ENCODE results near the gene SIX5.

Gene SIX5

DNA sequence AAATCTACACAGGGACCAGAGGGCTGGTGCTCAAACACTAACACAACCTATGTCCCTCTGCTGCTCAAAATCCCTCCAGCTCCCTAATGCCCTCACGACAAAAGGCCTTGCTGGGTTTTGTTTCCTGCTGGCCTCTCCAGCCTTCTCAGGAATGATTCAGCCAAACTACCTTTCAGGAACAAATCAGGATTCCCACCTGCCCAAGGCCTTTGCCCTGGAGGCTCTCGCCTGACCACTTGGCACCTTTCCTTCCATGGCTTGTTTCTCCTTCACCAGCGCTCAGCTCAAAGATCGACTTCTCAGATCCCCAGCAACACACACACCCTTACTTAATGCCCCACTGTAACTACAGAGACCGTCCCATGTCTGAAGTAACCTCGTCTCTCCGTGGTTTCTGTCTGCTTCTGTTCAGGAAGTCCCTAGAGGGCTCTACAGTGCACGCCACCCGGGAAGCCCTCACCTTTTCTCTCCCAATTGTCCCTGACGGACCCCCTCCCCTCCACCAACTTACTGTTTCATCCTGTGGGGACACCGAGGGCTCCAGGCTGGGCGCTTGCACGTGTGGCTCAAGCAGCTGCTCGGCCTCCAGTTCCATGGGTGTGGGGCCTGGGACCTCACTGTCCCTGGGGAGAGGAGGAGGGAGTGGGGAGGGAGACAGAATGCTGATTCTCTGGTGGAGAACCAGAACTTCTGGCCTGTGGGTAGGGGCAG is 3.2 kb upstream of the SIX5 start:
- no peak for FAIRE-seq
- no peak for DNase-seq (ENCODE audit: insufficient read length, low spot score)
- TF ChIP-seq, protein P1, sequence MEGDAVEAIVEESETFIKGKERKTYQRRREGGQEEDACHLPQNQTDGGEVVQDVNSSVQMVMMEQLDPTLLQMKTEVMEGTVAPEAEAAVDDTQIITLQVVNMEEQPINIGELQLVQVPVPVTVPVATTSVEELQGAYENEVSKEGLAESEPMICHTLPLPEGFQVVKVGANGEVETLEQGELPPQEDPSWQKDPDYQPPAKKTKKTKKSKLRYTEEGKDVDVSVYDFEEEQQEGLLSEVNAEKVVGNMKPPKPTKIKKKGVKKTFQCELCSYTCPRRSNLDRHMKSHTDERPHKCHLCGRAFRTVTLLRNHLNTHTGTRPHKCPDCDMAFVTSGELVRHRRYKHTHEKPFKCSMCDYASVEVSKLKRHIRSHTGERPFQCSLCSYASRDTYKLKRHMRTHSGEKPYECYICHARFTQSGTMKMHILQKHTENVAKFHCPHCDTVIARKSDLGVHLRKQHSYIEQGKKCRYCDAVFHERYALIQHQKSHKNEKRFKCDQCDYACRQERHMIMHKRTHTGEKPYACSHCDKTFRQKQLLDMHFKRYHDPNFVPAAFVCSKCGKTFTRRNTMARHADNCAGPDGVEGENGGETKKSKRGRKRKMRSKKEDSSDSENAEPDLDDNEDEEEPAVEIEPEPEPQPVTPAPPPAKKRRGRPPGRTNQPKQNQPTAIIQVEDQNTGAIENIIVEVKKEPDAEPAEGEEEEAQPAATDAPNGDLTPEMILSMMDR (IDR thresholded peaks at IDR 0.05; ENCODE audit: insufficient read depth, missing control alignments), result no peak

DNA sequence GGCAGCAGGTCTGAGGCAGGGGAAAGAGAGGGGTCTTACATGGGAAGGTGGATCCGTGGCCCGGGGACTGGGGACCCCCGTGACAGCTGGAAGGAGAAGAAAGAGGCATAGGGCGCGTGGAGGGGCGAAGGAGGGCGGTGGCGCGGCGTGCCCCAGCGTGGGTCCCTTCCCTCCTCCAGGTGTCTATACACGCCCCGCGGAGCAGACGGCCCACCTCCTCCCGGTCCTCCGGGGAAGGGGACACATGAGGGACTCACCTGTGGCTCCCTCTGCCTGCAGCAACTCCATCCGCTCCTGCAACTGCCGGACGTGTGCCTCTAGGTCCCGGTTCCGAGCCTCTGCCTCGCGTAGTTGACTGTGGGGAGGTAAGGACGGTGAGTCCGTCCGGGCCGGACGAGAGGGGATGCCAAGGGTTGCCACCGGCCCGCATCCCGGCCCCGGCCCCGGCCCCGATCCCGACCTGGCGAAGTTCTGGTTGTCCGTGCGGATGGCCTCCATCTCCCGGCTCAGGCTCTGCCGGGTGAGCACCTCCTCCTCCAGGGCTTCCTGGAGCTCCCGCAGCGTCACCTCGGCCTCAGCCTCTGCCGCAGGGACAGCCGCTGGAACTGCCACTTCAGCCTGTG is 2.4 kb upstream of the SIX5 start:
- TF ChIP-seq, protein P1 (IDR thresholded peaks at IDR 0.05; ENCODE audit: insufficient read depth, missing control alignments), result no peak
- FAIRE-seq (no peak), DNase-seq (ENCODE audit: insufficient read length, low spot score) (no peak)

DNA sequence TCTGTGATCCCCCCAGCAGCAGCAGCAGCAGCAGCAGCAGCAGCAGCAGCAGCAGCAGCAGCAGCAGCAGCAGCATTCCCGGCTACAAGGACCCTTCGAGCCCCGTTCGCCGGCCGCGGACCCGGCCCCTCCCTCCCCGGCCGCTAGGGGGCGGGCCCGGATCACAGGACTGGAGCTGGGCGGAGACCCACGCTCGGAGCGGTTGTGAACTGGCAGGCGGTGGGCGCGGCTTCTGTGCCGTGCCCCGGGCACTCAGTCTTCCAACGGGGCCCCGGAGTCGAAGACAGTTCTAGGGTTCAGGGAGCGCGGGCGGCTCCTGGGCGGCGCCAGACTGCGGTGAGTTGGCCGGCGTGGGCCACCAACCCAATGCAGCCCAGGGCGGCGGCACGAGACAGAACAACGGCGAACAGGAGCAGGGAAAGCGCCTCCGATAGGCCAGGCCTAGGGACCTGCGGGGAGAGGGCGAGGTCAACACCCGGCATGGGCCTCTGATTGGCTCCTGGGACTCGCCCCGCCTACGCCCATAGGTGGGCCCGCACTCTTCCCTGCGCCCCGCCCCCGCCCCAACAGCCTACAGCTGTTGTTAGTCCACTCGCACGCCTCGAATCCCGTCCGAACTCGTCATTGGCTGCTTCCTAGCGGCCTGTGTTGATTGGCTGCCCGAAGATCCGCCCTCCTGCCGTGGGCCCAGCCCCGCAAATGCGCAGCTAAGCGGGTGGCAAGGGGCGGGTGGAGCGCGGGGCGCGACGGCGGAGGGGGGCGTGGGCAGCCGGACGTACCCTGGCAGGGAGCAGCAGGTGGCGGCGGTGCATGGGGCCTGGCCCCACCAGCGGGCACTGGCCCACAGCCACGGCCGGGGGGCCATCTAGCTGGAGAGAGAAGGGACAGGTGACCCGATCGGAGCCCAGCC is 1.4 kb upstream of the SIX5 start:
- DNase-seq (ENCODE audit: insufficient read length, low spot score) (peak; percentile 98), FAIRE-seq (no peak)
- TF ChIP-seq, protein P1 (IDR thresholded peaks at IDR 0.05; ENCODE audit: insufficient read depth, missing control alignments), result peak; percentile 65

DNA sequence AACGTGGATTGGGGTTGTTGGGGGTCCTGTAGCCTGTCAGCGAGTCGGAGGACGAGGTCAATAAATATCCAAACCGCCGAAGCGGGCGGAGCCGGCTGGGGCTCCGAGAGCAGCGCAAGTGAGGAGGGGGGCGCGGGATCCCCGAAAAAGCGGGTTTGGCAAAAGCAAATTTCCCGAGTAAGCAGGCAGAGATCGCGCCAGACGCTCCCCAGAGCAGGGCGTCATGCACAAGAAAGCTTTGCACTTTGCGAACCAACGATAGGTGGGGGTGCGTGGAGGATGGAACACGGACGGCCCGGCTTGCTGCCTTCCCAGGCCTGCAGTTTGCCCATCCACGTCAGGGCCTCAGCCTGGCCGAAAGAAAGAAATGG is 754 bp upstream of the SIX5 start:
- TF ChIP-seq, protein P1 (IDR thresholded peaks at IDR 0.05; ENCODE audit: insufficient read depth, missing control alignments), result no peak
- no peak for FAIRE-seq
- DNase-seq (ENCODE audit: insufficient read length, low spot score), result no peak

DNA sequence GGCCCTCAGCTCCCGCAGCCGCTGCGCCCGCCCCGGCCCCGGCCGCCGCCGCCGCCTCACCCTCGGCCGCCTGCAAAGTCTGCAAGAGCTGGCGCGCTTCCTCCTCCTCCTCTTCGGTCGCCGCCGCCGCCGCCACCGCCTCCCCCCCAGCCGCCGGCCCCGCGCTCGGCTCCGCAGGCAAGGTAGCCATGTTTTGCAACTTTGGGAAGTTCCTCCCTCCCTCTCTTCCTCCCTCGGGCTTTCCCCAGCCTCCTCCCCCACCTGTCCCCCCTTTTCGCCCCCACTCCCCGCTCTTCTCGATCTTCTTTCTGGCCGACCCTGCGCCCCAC is 433 bp downstream of the SIX5 start:
- FAIRE-seq (no peak), DNase-seq (ENCODE audit: insufficient read length, low spot score) (no peak)
- TF ChIP-seq, protein P1 (IDR thresholded peaks at IDR 0.05; ENCODE audit: insufficient read depth, missing control alignments), result no peak

DNA sequence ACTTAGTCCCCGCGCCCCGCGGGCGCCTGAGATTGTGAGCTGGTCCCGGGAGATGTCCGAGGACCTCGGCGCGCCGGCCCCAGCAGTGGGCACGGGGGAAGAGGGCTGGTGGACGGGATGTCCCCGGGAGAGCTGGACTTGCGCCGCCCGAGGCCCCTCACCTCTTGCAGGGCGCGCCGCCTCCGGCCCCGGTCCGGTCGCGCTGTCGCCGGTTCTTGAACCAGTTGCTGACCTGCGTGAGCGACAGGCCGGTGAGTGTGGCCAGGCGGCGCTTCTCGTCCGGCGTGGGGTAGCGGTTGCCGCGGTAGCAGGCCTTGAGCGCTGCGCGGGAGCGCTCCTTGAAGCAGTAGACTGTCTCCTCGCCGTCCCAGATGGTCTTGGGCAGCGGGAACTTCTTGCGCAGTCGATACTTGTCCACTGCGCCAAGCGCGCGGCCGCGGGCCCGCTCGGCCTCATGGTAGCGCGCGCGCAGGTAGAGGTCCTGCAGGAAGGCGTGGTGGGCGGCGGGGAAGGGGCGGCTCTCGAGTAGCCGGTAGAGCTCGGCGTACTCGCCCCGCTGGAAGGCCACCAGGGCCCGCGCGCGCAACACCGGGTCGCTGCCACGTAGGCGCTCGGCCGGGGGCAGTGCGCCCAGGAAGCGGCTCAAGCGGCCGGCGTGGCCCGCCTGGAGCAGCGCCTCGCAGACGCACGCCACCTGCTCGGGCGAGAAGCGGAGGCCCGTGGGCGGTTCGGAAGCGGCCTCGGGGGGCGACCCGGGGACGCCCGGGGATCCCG is 984 bp downstream of the SIX5 start:
- FAIRE-seq (no peak), DNase-seq (ENCODE audit: insufficient read length, low spot score) (no peak)
- TF ChIP-seq, protein P1 (IDR thresholded peaks at IDR 0.05; ENCODE audit: insufficient read depth, missing control alignments), result no peak
